Activated naive CD4-positive, alpha-beta T cell treated with anti-CD3 and anti-CD28 coated beads, Interleukin-2, amount 10 ng/mL, durations not matched to agents 7 days and 5 days (primary cell): ENCODE data around the gene KIAA1549.
A peak's percentile ranks its signal among the peaks of the same experiment; 100 is the strongest.
"Not testable (repeated sequence)": the region's sequence is repeated elsewhere in the genome, so short reads cannot be mapped to it uniquely, and the experiment has no call there.

Source experiments
- CTCF ChIA-PET: fragments of 350-600 bp; sonication (Branson Sonifier 250); formaldehyde crosslinking; loops from one replicate; lab custom pipeline; 2021; ENCODE audit warnings: antibody characterized with exemption; lab: Charles Lee
- DNase-seq: peaks from one replicate; pipeline ENCODE4 v3.0.0-alpha.2; 2020
- H3K27ac Mint-ChIP-seq: one replicate; pipeline ENCODE4 v1.8.0; 2021; ENCODE audit warnings: mild to moderate bottlenecking, moderate library complexity, mixed read lengths
- H3K27me3 Mint-ChIP-seq: one replicate; pipeline ENCODE4 v1.8.0; 2021; ENCODE audit warnings: mild to moderate bottlenecking, mixed read lengths
- H3K36me3 Mint-ChIP-seq: one replicate; pipeline ENCODE4 v1.8.0; 2021; ENCODE audit warnings: mixed read lengths
- H3K4me1 Mint-ChIP-seq: one replicate; pipeline ENCODE4 v1.8.0; 2021; ENCODE audit warnings: mixed read lengths
- H3K4me3 Mint-ChIP-seq: one replicate; pipeline ENCODE4 v1.8.0; 2021; ENCODE audit warnings: mild to moderate bottlenecking, moderate library complexity, mixed read lengths
- H3K9me3 Mint-ChIP-seq: one replicate; pipeline ENCODE4 v1.8.0; 2021; ENCODE audit warnings: mixed read lengths

The KIAA1549 gene

DNA sequence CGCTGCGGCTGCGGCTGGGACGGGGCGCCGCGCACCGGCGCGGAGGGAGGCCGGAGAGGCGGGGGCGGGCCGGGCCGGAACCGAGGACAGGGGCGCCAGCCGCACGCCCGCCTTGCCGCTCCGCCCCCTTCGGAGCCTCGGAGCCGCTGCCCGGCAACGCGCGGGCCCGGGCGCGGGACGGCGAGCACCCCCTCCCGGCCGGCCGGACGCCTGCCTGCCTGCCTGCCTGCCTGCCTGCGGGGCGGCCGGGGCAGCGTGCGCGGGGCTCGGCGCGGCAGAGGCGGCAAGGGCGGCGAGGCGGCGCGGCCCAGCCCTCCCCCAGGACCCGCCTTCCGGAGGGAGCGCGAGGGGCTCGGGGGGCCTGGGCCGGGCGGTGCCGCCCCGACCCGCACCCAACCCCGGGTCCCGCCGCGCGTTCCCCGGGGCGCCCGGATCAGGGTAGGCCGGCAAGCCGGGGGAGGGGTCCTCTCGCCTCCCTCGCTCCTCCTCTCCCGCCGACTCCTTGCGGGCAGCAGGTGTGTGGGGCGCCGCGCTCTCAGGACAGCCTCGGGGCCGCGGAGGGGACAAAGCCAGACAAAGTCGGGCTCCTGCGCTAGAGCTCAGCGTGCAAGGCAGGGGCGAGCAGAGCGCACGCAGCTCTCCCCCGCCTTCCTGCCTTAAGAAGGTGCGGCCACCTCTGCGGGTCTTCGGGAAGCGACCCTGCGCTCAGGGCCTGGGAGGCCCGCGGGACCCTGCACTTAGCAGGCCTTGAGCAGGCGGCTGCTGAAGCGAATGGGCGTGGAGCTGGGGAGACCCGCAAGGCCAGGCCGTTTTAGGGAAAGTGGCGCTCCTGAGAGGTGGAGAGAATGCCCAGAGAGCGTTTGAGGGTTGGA lies at the start of gene KIAA1549:
Gene KIAA1549 (minus strand): TSS at position 58 of the 872 bp plus-strand sequence. CDS start 120 bp downstream, outside the sequence.
- Mint-ChIP-seq H3K9me3 (no peaks in the 10 kb centered on the region), H3K36me3 (no peaks in the 10 kb centered on the region), H3K4me3 (peak within 1 kb of the TSS; percentile 86), H3K27me3 (peaks cover 39% of the 10 kb centered on the region), H3K27ac (peak within 1 kb of the TSS; percentile 5), H3K4me1 (peaks cover 13% of the 10 kb centered on the region)
- peak; percentile 73 for DNase-seq
- CTCF ChIA-PET: interaction anchor here (0.7 to 5.0 kb wide), 6 partner anchors 11 to 97 kb away, joined by 3 to 49 read pairs (median 4); no protein-coding TSS in a partner anchor

GRCh38 chr7:139029353-139029752 lies 48.2 kb upstream of the KIAA1549 start:
- DNase-seq: no peak
- CTCF ChIA-PET: interaction anchor here (1.9 kb wide), 1 partner anchor 11 kb away, joined by 12 read pairs; no protein-coding TSS in a partner anchor
- H3K4me1 Mint-ChIP-seq: peaks cover 12% of the 10 kb centered on the region
- H3K36me3 Mint-ChIP-seq: peaks cover 49% of the 10 kb centered on the region
- no peaks in the 10 kb centered on the region for H3K9me3 Mint-ChIP-seq
- H3K27ac Mint-ChIP-seq: peak overlapping the region; percentile 53
- H3K27me3 Mint-ChIP-seq: no peaks in the 10 kb centered on the region
- H3K4me3 Mint-ChIP-seq: no peak overlapping the region

GRCh38 chr7:139026551-139026950 lies 45.4 kb upstream of the KIAA1549 start:
- H3K27me3 Mint-ChIP-seq: no peaks in the 10 kb centered on the region
- H3K9me3 Mint-ChIP-seq: no peaks in the 10 kb centered on the region
- no peak overlapping the region for H3K4me3 Mint-ChIP-seq
- no peak for DNase-seq
- CTCF ChIA-PET: interaction anchor here (0.6 to 1.5 kb wide), 4 partner anchors 9 to 54 kb away, joined by 3 to 7 read pairs (median 3); no protein-coding TSS in a partner anchor
- H3K27ac Mint-ChIP-seq: no peak overlapping the region
- H3K36me3 Mint-ChIP-seq: peaks cover 54% of the 10 kb centered on the region
- H3K4me1 Mint-ChIP-seq: no peaks in the 10 kb centered on the region

DNA sequence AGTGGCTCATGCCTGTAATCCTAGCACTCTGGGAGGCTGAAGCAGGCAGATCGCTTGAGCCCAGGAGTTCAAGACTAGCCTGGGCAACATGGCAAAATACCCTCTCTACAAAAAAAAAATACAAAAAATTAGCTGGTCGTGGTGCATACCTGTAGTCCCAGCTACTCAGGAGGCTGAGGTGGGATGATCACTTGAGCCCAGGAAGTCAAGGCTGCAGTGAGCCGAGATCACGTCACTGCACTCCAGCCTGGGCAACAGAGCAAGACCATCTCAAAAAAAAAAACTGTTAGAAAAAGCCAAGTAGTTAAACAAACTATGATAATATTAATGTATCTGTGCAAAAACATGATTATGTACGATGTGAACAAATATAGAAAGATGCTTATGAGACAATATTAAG lies 44.7 kb upstream of the KIAA1549 start:
- not testable (repeated sequence) for H3K27me3 Mint-ChIP-seq, H3K9me3 Mint-ChIP-seq, H3K4me1 Mint-ChIP-seq, H3K27ac Mint-ChIP-seq, H3K4me3 Mint-ChIP-seq, DNase-seq
- CTCF ChIA-PET: interaction anchor here (0.6 to 1.6 kb wide), 4 partner anchors 9 to 139 kb away, joined by 3 to 7 read pairs (median 4); no protein-coding TSS in a partner anchor
- H3K36me3 Mint-ChIP-seq: peaks cover 49% of the 10 kb centered on the region

GRCh38 chr7:139023076-139023475 lies 41.9 kb upstream of the KIAA1549 start:
- CTCF ChIA-PET: interaction anchor here (1.5 to 3.4 kb wide), 2 partner anchors 14 to 137 kb away, joined by 3 to 9 read pairs; no protein-coding TSS in a partner anchor

GRCh38 chr7:139022286-139022685 lies 41.1 kb upstream of the KIAA1549 start:
- H3K27ac Mint-ChIP-seq: no peak overlapping the region
- H3K4me1 Mint-ChIP-seq: peaks cover 5% of the 10 kb centered on the region
- no peaks in the 10 kb centered on the region for H3K9me3 Mint-ChIP-seq
- H3K4me3 Mint-ChIP-seq: no peak overlapping the region
- no peaks in the 10 kb centered on the region for H3K27me3 Mint-ChIP-seq
- DNase-seq: no peak
- peaks cover 36% of the 10 kb centered on the region for H3K36me3 Mint-ChIP-seq
- CTCF ChIA-PET: interaction anchor here (3.4 kb wide), 1 partner anchor 136 kb away, joined by 9 read pairs; no protein-coding TSS in a partner anchor

More at GRCh38 chr7:139023076-139023475, 41.9 kb upstream of the KIAA1549 start:
- Mint-ChIP-seq H3K4me1 (peaks cover 3% of the 10 kb centered on the region), H3K27ac (no peak overlapping the region), H3K9me3 (no peaks in the 10 kb centered on the region), H3K36me3 (peaks cover 36% of the 10 kb centered on the region), H3K27me3 (no peaks in the 10 kb centered on the region), H3K4me3 (no peak overlapping the region)
- DNase-seq: no peak

GRCh38 chr7:139018910-139019309 lies 37.7 kb upstream of the KIAA1549 start:
- peaks cover 17% of the 10 kb centered on the region for H3K27me3 Mint-ChIP-seq
- no peaks in the 10 kb centered on the region for H3K9me3 Mint-ChIP-seq
- peaks cover 9% of the 10 kb centered on the region for H3K4me1 Mint-ChIP-seq
- no peak overlapping the region for H3K27ac Mint-ChIP-seq
- CTCF ChIA-PET: interaction anchor here (1.0 to 3.0 kb wide), 3 partner anchors 10 to 56 kb away, joined by 5 to 14 read pairs (median 12); no protein-coding TSS in a partner anchor
- DNase-seq: no peak
- no peak overlapping the region for H3K4me3 Mint-ChIP-seq
- H3K36me3 Mint-ChIP-seq: peaks cover 18% of the 10 kb centered on the region

DNA sequence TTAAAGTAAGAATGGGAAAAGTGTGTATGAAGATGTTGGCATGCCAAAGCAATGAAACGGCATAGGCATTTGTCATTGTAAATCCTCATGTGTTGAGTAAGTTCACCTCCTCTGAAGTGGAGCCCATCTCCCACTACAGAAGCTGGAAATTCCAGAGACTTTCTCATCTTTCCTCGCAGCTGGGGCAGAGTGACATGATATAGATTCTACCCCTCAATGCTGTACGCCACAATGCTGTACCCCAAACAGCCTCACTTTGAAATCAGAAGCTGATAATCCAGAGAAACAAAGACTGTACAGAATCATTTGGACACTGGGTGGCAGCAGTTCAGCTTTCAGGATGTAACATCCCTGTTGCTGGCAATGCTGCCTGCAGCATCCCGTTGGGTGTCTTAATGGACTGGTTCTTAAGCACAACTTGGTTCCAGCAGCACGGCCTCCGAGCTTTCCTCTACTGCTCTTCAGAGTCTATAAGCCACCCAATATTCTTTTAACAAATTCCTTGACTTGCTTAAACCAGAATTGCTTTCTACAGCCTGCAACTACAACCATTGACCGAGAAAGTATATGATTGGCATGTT lies 35.8 kb upstream of the KIAA1549 start:
- H3K4me3 Mint-ChIP-seq: no peak overlapping the region
- H3K36me3 Mint-ChIP-seq: peaks cover 6% of the 10 kb centered on the region
- CTCF ChIA-PET: interaction anchor here (0.7 to 3.3 kb wide), 26 partner anchors 9 to 481 kb away, joined by 3 to 23 read pairs (median 4); no protein-coding TSS in a partner anchor
- H3K27ac Mint-ChIP-seq: no peak overlapping the region
- H3K9me3 Mint-ChIP-seq: peaks cover under 1% of the 10 kb centered on the region
- DNase-seq: peak; percentile 79
- peaks cover 17% of the 10 kb centered on the region for H3K27me3 Mint-ChIP-seq
- H3K4me1 Mint-ChIP-seq: peaks cover 9% of the 10 kb centered on the region

DNA sequence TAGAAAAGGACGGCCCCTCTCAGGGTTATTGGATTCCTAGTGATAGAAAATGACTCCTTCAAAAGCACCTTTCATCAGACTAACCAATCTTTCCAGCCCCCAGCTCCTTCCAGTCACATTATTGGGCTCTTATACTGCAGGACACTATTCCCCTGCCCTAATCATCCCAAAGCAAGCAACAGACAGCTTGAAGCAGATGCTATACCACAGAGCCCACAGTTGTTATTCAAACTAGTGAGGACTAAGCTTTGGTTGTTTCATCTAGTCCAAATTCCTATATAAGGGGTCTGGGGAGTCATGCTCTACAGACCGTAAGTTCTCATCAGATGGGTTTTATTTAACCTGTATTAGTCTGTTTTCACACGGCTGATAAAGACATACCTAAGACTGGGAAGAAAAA lies 30.2 kb upstream of the KIAA1549 start:
- Mint-ChIP-seq H3K27ac (no peak overlapping the region), H3K36me3 (no peaks in the 10 kb centered on the region), H3K9me3 (peaks cover 12% of the 10 kb centered on the region), H3K4me1 (no peaks in the 10 kb centered on the region), H3K4me3 (no peak overlapping the region), H3K27me3 (peaks cover 13% of the 10 kb centered on the region)
- DNase-seq: no peak
- CTCF ChIA-PET: no interaction called here

- CTCF ChIA-PET: interaction anchor here (0.6 kb wide), 1 partner anchor 99 kb away, joined by 3 read pairs; no protein-coding TSS in a partner anchor
- Mint-ChIP-seq H3K4me3 (no peak overlapping the region), H3K9me3 (peaks cover 29% of the 10 kb centered on the region), H3K27me3 (peaks cover 24% of the 10 kb centered on the region), H3K27ac (no peak overlapping the region), H3K4me1 (peaks cover 6% of the 10 kb centered on the region), H3K36me3 (no peaks in the 10 kb centered on the region)
- DNase-seq: no peak
These were observed 23.3 kb upstream of the KIAA1549 start for GRCh38 chr7:139004321-139005090.

DNA sequence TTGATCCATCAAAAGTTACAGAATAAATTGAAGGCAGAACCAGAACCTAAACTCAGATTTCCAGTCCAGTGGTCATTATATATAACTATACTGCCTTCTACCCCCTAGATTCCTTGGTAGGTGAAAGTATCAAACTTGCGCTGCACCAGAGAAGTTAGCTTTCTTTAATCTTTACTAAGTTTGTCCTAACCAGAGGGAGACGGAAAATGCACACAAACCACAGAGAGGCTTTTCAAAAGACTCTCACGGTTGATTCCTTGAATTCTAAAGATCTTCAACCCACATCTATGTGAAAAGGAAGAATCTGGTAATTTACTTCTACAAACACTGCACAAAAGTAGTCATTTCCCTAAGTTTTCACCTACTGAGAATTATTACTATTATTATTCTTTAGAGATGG lies 18.2 kb upstream of the KIAA1549 start:
- Mint-ChIP-seq H3K27ac (no peak overlapping the region), H3K27me3 (peaks cover 41% of the 10 kb centered on the region), H3K36me3 (no peaks in the 10 kb centered on the region), H3K4me1 (peaks cover 16% of the 10 kb centered on the region), H3K9me3 (peaks cover 12% of the 10 kb centered on the region), H3K4me3 (no peak overlapping the region)
- no peak for DNase-seq
- CTCF ChIA-PET: no interaction called here

GRCh38 chr7:138992052-138992531 lies 10.9 kb upstream of the KIAA1549 start:
- CTCF ChIA-PET: interaction anchor here (1.4 kb wide), 1 partner anchor 10 kb away, joined by 5 read pairs; no protein-coding TSS in a partner anchor
- H3K9me3 Mint-ChIP-seq: peaks cover 7% of the 10 kb centered on the region
- H3K36me3 Mint-ChIP-seq: no peaks in the 10 kb centered on the region
- no peaks in the 10 kb centered on the region for H3K4me1 Mint-ChIP-seq
- H3K27ac Mint-ChIP-seq: no peak overlapping the region
- peaks cover 51% of the 10 kb centered on the region for H3K27me3 Mint-ChIP-seq
- no peak for DNase-seq
- H3K4me3 Mint-ChIP-seq: no peak overlapping the region

DNA sequence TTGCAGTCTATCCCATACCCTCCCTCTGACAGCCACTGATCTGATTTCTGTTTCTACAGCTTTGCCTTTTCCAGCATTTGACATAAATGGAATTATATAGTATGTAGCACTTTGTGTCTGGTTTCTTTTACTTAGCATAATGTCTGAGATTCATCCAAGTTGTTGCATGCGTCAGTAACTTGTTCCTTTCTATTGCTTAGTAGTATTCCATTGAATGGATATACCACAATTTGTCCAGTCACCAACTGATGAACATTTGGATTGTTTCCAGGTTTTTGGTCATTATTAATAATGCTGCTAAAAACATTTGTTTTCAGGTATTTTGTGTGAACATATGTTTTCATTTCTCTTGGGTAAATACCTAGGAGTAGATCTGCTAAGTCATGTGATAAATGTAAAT lies 6.5 kb upstream of the KIAA1549 start:
- H3K4me3 Mint-ChIP-seq: no peak overlapping the region
- peaks cover 39% of the 10 kb centered on the region for H3K27me3 Mint-ChIP-seq
- no peak overlapping the region for H3K27ac Mint-ChIP-seq
- no peaks in the 10 kb centered on the region for H3K36me3 Mint-ChIP-seq
- CTCF ChIA-PET: interaction anchor here (2.0 kb wide), 1 partner anchor 101 kb away, joined by 7 read pairs; no protein-coding TSS in a partner anchor
- no peak for DNase-seq
- no peaks in the 10 kb centered on the region for H3K4me1 Mint-ChIP-seq
- peaks cover 7% of the 10 kb centered on the region for H3K9me3 Mint-ChIP-seq
